ENCODE results near the gene CADPS2. TPM values are rescaled to one million over a fixed set of nuclear protein-coding genes. Genes with fewer than 3 reads are reported as not detected.

Gene CADPS2
- total and polyA plus RNA-seq, 2 donors (not counting 3 experiments of a cell fraction or from before 2014, with no cell fraction given) = 9.5 to 22.6 TPM

DNA sequence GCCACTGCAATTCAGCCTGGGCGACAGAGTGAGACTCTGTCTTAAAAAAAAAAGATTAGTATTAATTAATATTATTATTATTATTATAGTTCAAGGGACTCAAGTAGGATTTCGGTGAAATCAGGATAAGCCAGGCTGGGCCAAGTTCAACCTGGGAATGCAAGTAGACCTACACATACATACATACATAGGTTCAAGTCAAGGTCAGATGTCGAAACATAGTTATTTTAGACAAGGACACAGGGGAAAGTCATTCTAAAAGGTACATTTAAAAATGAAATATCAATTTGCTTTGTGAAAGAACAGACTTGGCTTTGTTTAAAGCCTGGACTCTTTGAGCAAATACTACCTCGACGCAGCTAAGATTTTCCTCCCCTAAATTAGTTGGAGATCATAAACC, 336.7 kb downstream of the CADPS2 start:
- Histone ChIP-seq H3K27ac (ENCODE audit: insufficient read depth, low read depth, low read length) (no peak overlapping the region), H3K4me2 (ENCODE audit: insufficient read depth, low read length) (no peak overlapping the region), H4K20me1 (replicated peaks; ENCODE audit: control insufficient read depth, extremely low read depth, insufficient read depth, low read length) (no peaks in the 10 kb centered on the region), H3K9me3 (replicated peaks; ENCODE audit: control insufficient read depth, insufficient read depth, low read length) (no peaks in the 10 kb centered on the region), H3K36me3 (ENCODE audit: control insufficient read depth in 2 of 2, extremely low read depth in 1 of 2, insufficient read depth in 2 of 2, low read length in 2 of 2) (no peaks in the 10 kb centered on the region), H3K9me1 (replicated peaks; ENCODE audit: control insufficient read depth, extremely low read depth, insufficient read depth, low read length) (no peaks in the 10 kb centered on the region), H3K79me2 (ENCODE audit: control insufficient read depth, insufficient read depth, low read length) (no peaks in the 10 kb centered on the region), H3K4me1 (ENCODE audit: control insufficient read depth, extremely low read depth, insufficient read depth, low read length) (no peaks in the 10 kb centered on the region), H3K27me3 (ENCODE audit: control insufficient read depth in 2 of 2, insufficient read depth in 2 of 2, low read length in 2 of 2) (no peaks in the 10 kb centered on the region), H3K9ac (replicated peaks; ENCODE audit: extremely low read depth, insufficient read depth, low read length) (no peak overlapping the region), H2AFZ (ENCODE audit: low read depth, low read length) (no peak overlapping the region), H3K4me3 (replicated peaks in 1 of 3; ENCODE audit: insufficient read depth in 1 of 3, low read depth in 1 of 3, low read length in 3 of 3) (no peak overlapping the region)
- no TSS peak for BruUV-seq (replicated peaks)
- ChIA-PET CTCF (interaction anchor here (1.9 kb wide), 1 partner anchor 605 kb away, joined by 7 read pairs; no protein-coding TSS in a partner anchor), POLR2A (no interaction called here)
- TF ChIP-seq, protein P1, sequence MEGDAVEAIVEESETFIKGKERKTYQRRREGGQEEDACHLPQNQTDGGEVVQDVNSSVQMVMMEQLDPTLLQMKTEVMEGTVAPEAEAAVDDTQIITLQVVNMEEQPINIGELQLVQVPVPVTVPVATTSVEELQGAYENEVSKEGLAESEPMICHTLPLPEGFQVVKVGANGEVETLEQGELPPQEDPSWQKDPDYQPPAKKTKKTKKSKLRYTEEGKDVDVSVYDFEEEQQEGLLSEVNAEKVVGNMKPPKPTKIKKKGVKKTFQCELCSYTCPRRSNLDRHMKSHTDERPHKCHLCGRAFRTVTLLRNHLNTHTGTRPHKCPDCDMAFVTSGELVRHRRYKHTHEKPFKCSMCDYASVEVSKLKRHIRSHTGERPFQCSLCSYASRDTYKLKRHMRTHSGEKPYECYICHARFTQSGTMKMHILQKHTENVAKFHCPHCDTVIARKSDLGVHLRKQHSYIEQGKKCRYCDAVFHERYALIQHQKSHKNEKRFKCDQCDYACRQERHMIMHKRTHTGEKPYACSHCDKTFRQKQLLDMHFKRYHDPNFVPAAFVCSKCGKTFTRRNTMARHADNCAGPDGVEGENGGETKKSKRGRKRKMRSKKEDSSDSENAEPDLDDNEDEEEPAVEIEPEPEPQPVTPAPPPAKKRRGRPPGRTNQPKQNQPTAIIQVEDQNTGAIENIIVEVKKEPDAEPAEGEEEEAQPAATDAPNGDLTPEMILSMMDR (IDR thresholded peaks at IDR 0.05; ENCODE audit: extremely low read depth in 1 of 2, insufficient read depth in 1 of 2, low read depth in 1 of 2, low read length in 2 of 2) = no peak
- DNase-seq (ENCODE audit: low read depth, low spot score) = no peak
- dilution Hi-C loops (cut with MboI; ENCODE audit: extremely low pct_ligation_motif_present, low sequenced_read_pairs) = no loop called here
- intact Hi-C loops (cut with micrococcal nuclease) = no loop called here
- FAIRE-seq = no peak

DNA sequence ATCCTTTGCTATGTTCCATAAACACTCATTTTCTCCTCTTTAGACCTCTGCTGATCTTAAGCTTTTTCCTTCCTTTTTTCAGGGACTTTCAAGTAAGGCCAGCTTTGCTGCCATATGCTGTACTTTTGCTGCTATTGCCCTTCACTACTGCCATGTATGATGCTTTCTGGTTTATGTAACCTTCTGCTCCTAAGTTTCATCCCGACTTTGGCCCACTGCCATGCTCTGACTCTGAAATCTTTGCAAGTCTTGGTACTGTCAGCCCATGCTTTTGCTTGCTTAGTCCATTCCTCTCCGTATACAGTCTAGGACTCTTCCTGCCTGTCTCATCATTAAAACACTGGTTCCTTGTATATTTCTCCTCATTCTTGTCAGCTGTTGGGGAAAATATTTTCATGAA, 339.8 kb downstream of the CADPS2 start:
- no peak overlapping the region for H3K27ac ChIP-seq (ENCODE audit: insufficient read depth, low read depth, low read length)
- no peaks in the 10 kb centered on the region for H3K36me3 ChIP-seq (ENCODE audit: control insufficient read depth in 2 of 2, extremely low read depth in 1 of 2, insufficient read depth in 2 of 2, low read length in 2 of 2)
- CTCF ChIA-PET = no interaction called here
- dilution Hi-C loops (cut with MboI; ENCODE audit: extremely low pct_ligation_motif_present, low sequenced_read_pairs) (no loop called here), intact Hi-C loops (cut with micrococcal nuclease) (no loop called here)
- H3K9me1 ChIP-seq (replicated peaks; ENCODE audit: control insufficient read depth, extremely low read depth, insufficient read depth, low read length) = no peaks in the 10 kb centered on the region
- no peak overlapping the region for H2AFZ ChIP-seq (ENCODE audit: low read depth, low read length)
- H3K4me3 ChIP-seq (replicated peaks in 1 of 3; ENCODE audit: insufficient read depth in 1 of 3, low read depth in 1 of 3, low read length in 3 of 3) = no peak overlapping the region
- no peaks in the 10 kb centered on the region for H3K27me3 ChIP-seq (ENCODE audit: control insufficient read depth in 2 of 2, insufficient read depth in 2 of 2, low read length in 2 of 2)
- POLR2A ChIA-PET = no interaction called here
- no peak for DNase-seq (ENCODE audit: low read depth, low spot score)
- H3K9me3 ChIP-seq (replicated peaks; ENCODE audit: control insufficient read depth, insufficient read depth, low read length) = no peaks in the 10 kb centered on the region
- H3K79me2 ChIP-seq (ENCODE audit: control insufficient read depth, insufficient read depth, low read length) = no peaks in the 10 kb centered on the region
- no peak overlapping the region for H3K9ac ChIP-seq (replicated peaks; ENCODE audit: extremely low read depth, insufficient read depth, low read length)
- no peak overlapping the region for H3K4me2 ChIP-seq (ENCODE audit: insufficient read depth, low read length)
- H4K20me1 ChIP-seq (replicated peaks; ENCODE audit: control insufficient read depth, extremely low read depth, insufficient read depth, low read length) = no peaks in the 10 kb centered on the region
- BruUV-seq (replicated peaks) = no TSS peak
- H3K4me1 ChIP-seq (ENCODE audit: control insufficient read depth, extremely low read depth, insufficient read depth, low read length) = no peaks in the 10 kb centered on the region
- TF ChIP-seq MYC (IDR thresholded peaks at IDR 0.05; ENCODE audit: low read depth, low read length) (no peak), POLR2A (IDR thresholded peaks at IDR 0.05; ENCODE audit: low read depth, low read length) (no peak), FOS (IDR thresholded peaks at IDR 0.05; ENCODE audit: borderline replicate concordance, insufficient read depth, low read length) (no peak)
- TF ChIP-seq, protein P2, sequence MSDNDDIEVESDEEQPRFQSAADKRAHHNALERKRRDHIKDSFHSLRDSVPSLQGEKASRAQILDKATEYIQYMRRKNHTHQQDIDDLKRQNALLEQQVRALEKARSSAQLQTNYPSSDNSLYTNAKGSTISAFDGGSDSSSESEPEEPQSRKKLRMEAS (IDR thresholded peaks at IDR 0.05; ENCODE audit: insufficient read depth, insufficient read length) = no peak
- no peak for FAIRE-seq
